Muscle of back (tissue), 13 donors: Measurements from ENCODE around the gene MPHOSPH8. TPM values are rescaled to one million over a fixed set of nuclear protein-coding genes. Genes with fewer than 3 reads are reported as not detected.

Experiments
- DNase-seq, 3 donors: peaks; one replicate each; pipeline versions ENCODE4 v3.0.0 to v3.0.0-alpha.2; 2013
- long read RNA-seq, 9 donors: transcript quantifications; one replicate each; lab custom pipeline, GENCODE V29; 2026
- polyA plus RNA-seq, 10 donors: library from polyadenylated mRNA; unstranded; fragments of 120-200 nt; gene quantifications; one replicate each; pipeline ENCODE4 v1.2.1, GENCODE V29; 2013; ENCODE audit not compliant: insufficient read length in 10 of 10

Gene MPHOSPH8
- polyA plus RNA-seq = 10 to 100 TPM; 28.7 to 44.7 (median 35.2) TPM
- long read RNA-seq, donor 1, partial matches to known transcripts = 32 of 42 reads
- long read RNA-seq, donor 1, other reads (novel, unspliced or antisense) = 6 of 42 reads
- long read RNA-seq, donor 2, partial matches to known transcripts = 10 of 12 reads
- long read RNA-seq, donor 2, other reads (novel, unspliced or antisense) = 0 of 12 reads
- long read RNA-seq, donor 3 = 0 reads
- long read RNA-seq, donor 4, full-length matches to known transcripts = 4 of 43 reads
- long read RNA-seq, donor 4, partial matches to known transcripts = 19 of 43 reads
- long read RNA-seq, donor 4, other reads (novel, unspliced or antisense) = 20 of 43 reads
- long read RNA-seq, donor 5, partial matches to known transcripts = 42 of 54 reads
- long read RNA-seq, donor 5, other reads (novel, unspliced or antisense) = 10 of 54 reads
- long read RNA-seq, donor 6, transcript MPHOSPH8-202 (3 exons, 1,048 nt) = major isoform, 5 of 44 reads
- long read RNA-seq, donor 6, partial matches to known transcripts = 39 of 44 reads
- long read RNA-seq, donor 6, other reads (novel, unspliced or antisense) = 0 of 44 reads
- long read RNA-seq, donor 7, partial matches to known transcripts = 42 of 44 reads
- long read RNA-seq, donor 7, other reads (novel, unspliced or antisense) = 0 of 44 reads
- long read RNA-seq, donor 8, transcript MPHOSPH8-202 (3 exons, 1,048 nt) = major isoform, 7 of 34 reads
- long read RNA-seq, donor 8, partial matches to known transcripts = 27 of 34 reads
- long read RNA-seq, donor 8, other reads (novel, unspliced or antisense) = 0 of 34 reads
- long read RNA-seq, donor 9 = 0 reads

GRCh38 chr13:19633479-19634255 is at the start of gene MPHOSPH8:
Gene MPHOSPH8 (plus strand): TSS chr13:19633659. CDS start chr13:19633749, 90 bp downstream.
- DNase-seq = peak; percentile 97 to 99 (median 98)

- peak in 1 of 3 donors; percentile 7 for DNase-seq
These were observed 46.4 kb upstream of the MPHOSPH8 start for GRCh38 chr13:19586904-19587634.

- DNase-seq = no peak
These were observed 45.7 kb upstream of the MPHOSPH8 start for GRCh38 chr13:19587635-19588300.

GRCh38 chr13:19589312-19589711 is 44.1 kb upstream of the MPHOSPH8 start:
- no peak for DNase-seq

- DNase-seq = no peak
These were observed 43.0 kb upstream of the MPHOSPH8 start for GRCh38 chr13:19590423-19590822.

- no peak for DNase-seq
These were observed 41.6 kb upstream of the MPHOSPH8 start for GRCh38 chr13:19591864-19592263.

GRCh38 chr13:19592657-19593180 is 40.7 kb upstream of the MPHOSPH8 start:
- no peak for DNase-seq

- no peak for DNase-seq
These were observed 37.4 kb upstream of the MPHOSPH8 start for GRCh38 chr13:19596086-19596485.

- DNase-seq = no peak
These were observed 36.5 kb upstream of the MPHOSPH8 start for GRCh38 chr13:19596960-19597361.

- DNase-seq = peak in 1 of 3 donors; percentile 8
These were observed 35.9 kb upstream of the MPHOSPH8 start for GRCh38 chr13:19597523-19597922.

GRCh38 chr13:19601749-19602725 is 31.4 kb upstream of the MPHOSPH8 start:
- peak; percentile 6 to 65 (median 41) for DNase-seq

- DNase-seq = no peak
These were observed 29.2 kb upstream of the MPHOSPH8 start for GRCh38 chr13:19604306-19604705.

- no peak for DNase-seq
These were observed 28.1 kb upstream of the MPHOSPH8 start for GRCh38 chr13:19605161-19605955.

GRCh38 chr13:19606152-19606551 is 27.3 kb upstream of the MPHOSPH8 start:
- no peak for DNase-seq

- DNase-seq = no peak
These were observed 26.7 kb upstream of the MPHOSPH8 start for GRCh38 chr13:19606737-19607136.

- no peak for DNase-seq
These were observed 25.9 kb upstream of the MPHOSPH8 start for GRCh38 chr13:19607523-19608078.

- DNase-seq = no peak
These were observed 14.5 kb upstream of the MPHOSPH8 start for GRCh38 chr13:19618977-19619376.

- DNase-seq = no peak
These were observed 11.3 kb upstream of the MPHOSPH8 start for GRCh38 chr13:19622193-19622592.
